Measurements from ENCODE around the gene MAP7. TPM values are rescaled to one million over a fixed set of nuclear protein-coding genes. Genes with fewer than 3 reads are reported as not detected.

MAP7 gene
- total and polyA plus RNA-seq, 9 of the 15 experiments (the other 6 are each of a cell fraction or from before 2014, with no cell fraction given), result 0.76 to 7.7 (median 3.9) TPM

DNA sequence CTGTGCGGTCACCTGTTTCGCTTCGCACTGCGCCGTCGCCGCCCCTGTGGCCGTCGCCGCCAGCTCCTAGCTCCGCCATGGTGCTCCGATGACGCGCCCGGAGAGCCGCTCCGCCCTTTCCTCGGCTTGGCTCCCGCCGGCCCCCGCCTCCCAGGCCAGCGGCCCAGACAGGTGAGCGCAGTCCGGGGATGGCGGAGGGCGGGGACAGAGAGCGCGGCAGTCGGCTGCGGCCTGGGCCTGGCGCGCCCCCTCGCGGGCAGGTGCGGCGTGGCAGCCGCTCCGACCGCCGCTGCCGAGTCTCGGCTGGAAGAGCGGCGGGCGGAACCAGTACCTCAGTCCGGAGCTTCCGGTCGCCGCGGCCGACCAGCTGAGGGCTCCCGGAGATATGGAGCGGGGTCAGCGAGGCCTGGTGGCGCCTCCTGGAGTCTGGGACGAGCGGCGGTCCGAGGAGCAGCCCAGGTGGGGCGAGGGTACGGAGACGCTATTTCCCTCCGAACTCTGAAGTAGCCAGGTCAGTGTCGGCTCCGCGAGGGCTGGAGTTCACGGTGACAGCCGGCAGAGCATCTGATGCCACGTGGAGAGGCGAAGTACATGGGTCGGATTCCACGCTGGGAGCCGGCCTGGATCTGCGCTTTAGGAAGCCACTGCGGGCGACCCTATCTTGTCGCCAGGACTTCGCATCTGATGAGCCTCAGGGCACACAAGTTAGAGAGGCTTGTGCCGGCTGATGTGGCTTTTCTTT, at the start of gene MAP7 (continued):
- TF ChIP-seq HINFP (tag; conservative IDR thresholded peaks at IDR 0.05; ENCODE audit: low read depth) (peak; percentile 56; the same call in 1 of the 2 replicates), ZNF3 (CRISPR knock-in tag; IDR thresholded peaks at IDR 0.05) (no peak), NFIX (CRISPR knock-in tag; IDR thresholded peaks at IDR 0.05; ENCODE audit: low read depth) (no peak), E2F3 (CRISPR knock-in tag; IDR thresholded peaks at IDR 0.05) (0 out of 2 replicates have a peak, but pooled peaks have one; percentile 29), GABPA (tag; conservative IDR thresholded peaks at IDR 0.05; ENCODE audit: low read depth) (peak; percentile 86), GTF2E2 (tag; IDR thresholded peaks at IDR 0.05) (peak; percentile 70; the same call in 1 of the 2 replicates), ZNF589 (CRISPR knock-in tag; IDR thresholded peaks at IDR 0.05; ENCODE audit: low read depth) (no peak), ETS2 (tag; IDR thresholded peaks at IDR 0.05; ENCODE audit: borderline replicate concordance, poor library complexity, severe bottlenecking) (no peak), CEBPB (tag; IDR thresholded peaks at IDR 0.05) (no peak), NONO (IDR thresholded peaks at IDR 0.05; ENCODE audit: low read depth in 2 of 2, low read length in 1 of 2) (peak in 1 of 2 experiments; percentile 91; a peak in 2 of 4 replicates), HDAC8 (tag; IDR thresholded peaks at IDR 0.05) (peak; percentile 63; the same call in 1 of the 2 replicates), RBM25 (IDR thresholded peaks at IDR 0.05; ENCODE audit: low read depth, low read length, severe bottlenecking) (peak; percentile 35), USF2 (CRISPR knock-in tag; IDR thresholded peaks at IDR 0.05) (peak; percentile 14; the same call in 1 of the 2 replicates), HNRNPLL (IDR thresholded peaks at IDR 0.05; ENCODE audit: low read depth, low read length, poor library complexity, severe bottlenecking) (peak; percentile 32), LCOR (CRISPR knock-in tag; IDR thresholded peaks at IDR 0.05) (0 out of 2 replicates have a peak, but pooled peaks have one; percentile 56), RBBP5 (IDR thresholded peaks at IDR 0.05; ENCODE audit: borderline replicate concordance, insufficient read depth, low read length, poor library complexity, severe bottlenecking) (peak; percentile 59)
- TF ChIP-seq, protein P1, sequence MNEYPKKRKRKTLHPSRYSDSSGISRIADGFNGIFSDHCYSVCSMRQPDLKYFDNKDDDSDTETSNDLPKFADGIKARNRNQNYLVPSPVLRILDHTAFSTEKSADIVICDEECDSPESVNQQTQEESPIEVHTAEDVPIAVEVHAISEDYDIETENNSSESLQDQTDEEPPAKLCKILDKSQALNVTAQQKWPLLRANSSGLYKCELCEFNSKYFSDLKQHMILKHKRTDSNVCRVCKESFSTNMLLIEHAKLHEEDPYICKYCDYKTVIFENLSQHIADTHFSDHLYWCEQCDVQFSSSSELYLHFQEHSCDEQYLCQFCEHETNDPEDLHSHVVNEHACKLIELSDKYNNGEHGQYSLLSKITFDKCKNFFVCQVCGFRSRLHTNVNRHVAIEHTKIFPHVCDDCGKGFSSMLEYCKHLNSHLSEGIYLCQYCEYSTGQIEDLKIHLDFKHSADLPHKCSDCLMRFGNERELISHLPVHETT (CRISPR knock-in tag; conservative IDR thresholded peaks at IDR 0.05 in 1 of 2, IDR thresholded peaks at IDR 0.05 in 1 of 2), result peak in 1 of 2 experiments; percentile 69; a peak in 2 of 4 replicates
- TF ChIP-seq, protein P2, sequence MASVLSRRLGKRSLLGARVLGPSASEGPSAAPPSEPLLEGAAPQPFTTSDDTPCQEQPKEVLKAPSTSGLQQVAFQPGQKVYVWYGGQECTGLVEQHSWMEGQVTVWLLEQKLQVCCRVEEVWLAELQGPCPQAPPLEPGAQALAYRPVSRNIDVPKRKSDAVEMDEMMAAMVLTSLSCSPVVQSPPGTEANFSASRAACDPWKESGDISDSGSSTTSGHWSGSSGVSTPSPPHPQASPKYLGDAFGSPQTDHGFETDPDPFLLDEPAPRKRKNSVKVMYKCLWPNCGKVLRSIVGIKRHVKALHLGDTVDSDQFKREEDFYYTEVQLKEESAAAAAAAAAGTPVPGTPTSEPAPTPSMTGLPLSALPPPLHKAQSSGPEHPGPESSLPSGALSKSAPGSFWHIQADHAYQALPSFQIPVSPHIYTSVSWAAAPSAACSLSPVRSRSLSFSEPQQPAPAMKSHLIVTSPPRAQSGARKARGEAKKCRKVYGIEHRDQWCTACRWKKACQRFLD (CRISPR knock-in tag; IDR thresholded peaks at IDR 0.05), result peak; percentile 83
- TF ChIP-seq, protein P3, sequence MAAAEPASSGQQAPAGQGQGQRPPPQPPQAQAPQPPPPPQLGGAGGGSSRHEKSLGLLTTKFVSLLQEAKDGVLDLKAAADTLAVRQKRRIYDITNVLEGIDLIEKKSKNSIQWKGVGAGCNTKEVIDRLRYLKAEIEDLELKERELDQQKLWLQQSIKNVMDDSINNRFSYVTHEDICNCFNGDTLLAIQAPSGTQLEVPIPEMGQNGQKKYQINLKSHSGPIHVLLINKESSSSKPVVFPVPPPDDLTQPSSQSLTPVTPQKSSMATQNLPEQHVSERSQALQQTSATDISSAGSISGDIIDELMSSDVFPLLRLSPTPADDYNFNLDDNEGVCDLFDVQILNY (CRISPR knock-in tag; IDR thresholded peaks at IDR 0.05), result peak; percentile 63; the same call in 1 of the 2 replicates
